Suprapubic skin (tissue), 4 donors: Measurements from ENCODE around the gene ZBTB17. TPM values are rescaled to one million over a fixed set of nuclear protein-coding genes. Genes with fewer than 3 reads are reported as not detected.

ENCODE experiments used
- DNase-seq, 2 donors: peaks; one replicate each; pipeline ENCODE4 v3.0.0-alpha.2; 2019; ENCODE audit warnings: low spot score in 2 of 2
- H3K27ac ChIP-seq: fragments of 200-600 bp; sonication (generic); one replicate; pipeline ENCODE4 v1.5.1; 2019
- H3K27me3 ChIP-seq: fragments of 200-600 bp; sonication (generic); one replicate; pipeline ENCODE4 v1.5.1; 2019
- H3K36me3 ChIP-seq: fragments of 200-600 bp; sonication (generic); one replicate; pipeline ENCODE4 v1.5.1; 2019
- H3K4me1 ChIP-seq: fragments of 200-600 bp; sonication (generic); one replicate; pipeline ENCODE4 v1.5.1; 2019
- H3K4me3 ChIP-seq: fragments of 200-600 bp; sonication (generic); one replicate; pipeline ENCODE4 v1.5.1; 2019; ENCODE audit warnings: mild to moderate bottlenecking
- H3K9me3 ChIP-seq: fragments of 200-600 bp; sonication (generic); one replicate; pipeline ENCODE4 v1.5.1; 2019
- EP300 ChIP-seq: sonication (generic); formaldehyde crosslinking; IDR thresholded peaks from one replicate; pipeline ENCODE4 v1.6.1; 2017; ENCODE audit warnings: antibody characterized with exemption
- POLR2A ChIP-seq, 2 donors: fragments of 450-650 bp; IDR thresholded peaks; one replicate each; pipeline ENCODE4 v1.6.1; 2017; ENCODE audit warnings: antibody characterized with exemption in 2 of 2, mild to moderate bottlenecking in 2 of 2, moderate library complexity in 2 of 2
- POLR2AphosphoS5 ChIP-seq, 3 donors: sonication (generic); formaldehyde crosslinking; IDR thresholded peaks; one replicate each; pipeline ENCODE4 v1.6.1; 2017; ENCODE audit warnings: antibody characterized with exemption in 3 of 3
- WGBS: methylation state at CpG from one replicate; pipeline ENCODE4 v1.1.5; 2018; 5-methylcytosine and 5-hydroxymethylcytosine counted together
- total RNA-seq, 4 donors: library from RNA; depleted of rRNA; stranded (reverse); fragments of >200 nt; gene quantifications; one replicate each; pipeline ENCODE4 v1.1.0, GENCODE V29; 2016
- TF ChIP-seq, protein P1 (sequence below), 2 donors: fragments of 200-600 bp in 1 of 2; fragments of 450-650 bp in 1 of 2; sonication (generic) in 1 of 2; IDR thresholded peaks; one replicate each; pipeline ENCODE4 v1.5.1; 2016 to 2019; ENCODE audit warnings: antibody characterized with exemption in 2 of 2, mild to moderate bottlenecking in 1 of 2, moderate library complexity in 1 of 2

Gene ZBTB17
- total RNA-seq, 4 donors from 2014 or later: 27.2 to 44.4 (median 34.1) TPM

DNA sequence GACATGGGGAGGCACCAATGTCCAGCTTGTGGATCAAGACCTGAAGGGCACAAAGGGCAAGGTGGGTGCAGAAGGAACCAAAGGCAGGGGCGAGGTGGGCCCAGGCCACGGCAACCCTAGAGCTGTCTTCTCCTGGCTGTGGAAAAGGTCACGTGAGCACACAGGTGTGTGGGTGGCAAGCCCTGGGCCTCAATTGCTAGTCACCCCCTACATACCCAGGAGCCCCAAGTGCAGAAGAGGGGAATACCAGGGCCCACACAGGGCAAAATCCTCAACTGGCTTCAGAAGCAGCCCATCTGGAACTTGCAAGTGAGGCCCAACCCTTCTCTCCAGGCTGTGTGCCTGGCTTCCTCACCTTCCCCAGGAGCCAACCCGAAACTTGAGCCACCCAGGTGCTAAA, 25.6 kb downstream of the ZBTB17 start:
- peaks cover 74% of the 10 kb centered on the region for H3K4me1 ChIP-seq
- TF ChIP-seq POLR2AphosphoS5 (IDR thresholded peaks at IDR 0.05): no peak
- TF ChIP-seq, protein P1, sequence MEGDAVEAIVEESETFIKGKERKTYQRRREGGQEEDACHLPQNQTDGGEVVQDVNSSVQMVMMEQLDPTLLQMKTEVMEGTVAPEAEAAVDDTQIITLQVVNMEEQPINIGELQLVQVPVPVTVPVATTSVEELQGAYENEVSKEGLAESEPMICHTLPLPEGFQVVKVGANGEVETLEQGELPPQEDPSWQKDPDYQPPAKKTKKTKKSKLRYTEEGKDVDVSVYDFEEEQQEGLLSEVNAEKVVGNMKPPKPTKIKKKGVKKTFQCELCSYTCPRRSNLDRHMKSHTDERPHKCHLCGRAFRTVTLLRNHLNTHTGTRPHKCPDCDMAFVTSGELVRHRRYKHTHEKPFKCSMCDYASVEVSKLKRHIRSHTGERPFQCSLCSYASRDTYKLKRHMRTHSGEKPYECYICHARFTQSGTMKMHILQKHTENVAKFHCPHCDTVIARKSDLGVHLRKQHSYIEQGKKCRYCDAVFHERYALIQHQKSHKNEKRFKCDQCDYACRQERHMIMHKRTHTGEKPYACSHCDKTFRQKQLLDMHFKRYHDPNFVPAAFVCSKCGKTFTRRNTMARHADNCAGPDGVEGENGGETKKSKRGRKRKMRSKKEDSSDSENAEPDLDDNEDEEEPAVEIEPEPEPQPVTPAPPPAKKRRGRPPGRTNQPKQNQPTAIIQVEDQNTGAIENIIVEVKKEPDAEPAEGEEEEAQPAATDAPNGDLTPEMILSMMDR (IDR thresholded peaks at IDR 0.05): no peak
- no peak for TF ChIP-seq POLR2A (IDR thresholded peaks at IDR 0.05)
- no peak for TF ChIP-seq EP300
- peak overlapping the region; percentile 30 for H3K4me3 ChIP-seq
- H3K9me3 ChIP-seq: no peaks in the 10 kb centered on the region
- WGBS: 30% methylated on average over 4 of the region's 4 CpGs
- H3K27me3 ChIP-seq: no peaks in the 10 kb centered on the region
- no peak for DNase-seq
- H3K36me3 ChIP-seq: peaks cover 29% of the 10 kb centered on the region
- H3K27ac ChIP-seq: peak overlapping the region; percentile 96

DNA sequence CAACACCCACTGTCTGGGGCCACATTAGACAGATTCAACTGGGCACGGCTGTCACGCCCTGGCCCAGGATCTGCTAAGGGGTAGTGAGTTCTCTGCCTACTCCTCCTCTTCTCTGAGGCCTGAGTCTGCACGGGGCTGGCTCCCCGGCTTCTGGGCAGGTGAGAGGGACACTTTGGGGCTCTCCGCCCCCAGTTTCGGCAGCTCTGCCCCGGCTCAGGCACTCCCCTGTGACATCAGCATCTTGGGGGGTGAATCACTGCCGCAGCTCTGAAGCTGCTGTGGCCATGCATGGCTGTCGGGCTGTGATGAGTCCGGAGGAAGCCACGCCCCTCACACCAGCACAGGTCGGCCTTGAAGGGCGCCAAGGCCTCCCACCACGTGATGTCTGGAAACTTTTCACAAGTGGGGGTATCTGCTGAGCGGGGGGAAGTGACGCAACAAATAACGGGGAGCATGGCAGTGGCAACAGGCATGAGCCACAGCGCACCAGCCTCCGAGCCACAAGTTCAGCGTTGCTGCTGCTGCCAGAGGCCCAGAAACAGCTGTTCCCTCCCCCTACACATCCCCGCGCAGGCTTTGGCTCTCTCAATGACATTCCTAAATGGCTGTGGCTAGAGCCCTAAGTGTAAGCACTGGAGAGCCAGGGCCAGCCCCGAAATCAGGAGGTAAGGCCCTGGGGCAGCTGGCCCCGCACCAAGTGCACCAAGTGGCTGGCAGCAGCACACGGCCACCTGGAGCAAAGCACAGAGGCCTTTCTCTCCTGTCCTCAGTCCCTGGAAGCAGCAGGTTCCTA, 26.3 kb downstream of the ZBTB17 start:
- H3K4me3 ChIP-seq: peak overlapping the region; percentile 30
- peaks cover 70% of the 10 kb centered on the region for H3K4me1 ChIP-seq
- WGBS: 19% methylated on average over 7 of the region's 25 CpGs
- TF ChIP-seq, protein P1 (IDR thresholded peaks at IDR 0.05): no peak
- TF ChIP-seq POLR2AphosphoS5 (IDR thresholded peaks at IDR 0.05) (peak in 2 of 3 donors; percentile 15 to 75), POLR2A (IDR thresholded peaks at IDR 0.05) (peak in 1 of 2 donors; percentile 6), EP300 (no peak)
- H3K27me3 ChIP-seq: no peaks in the 10 kb centered on the region
- no peaks in the 10 kb centered on the region for H3K9me3 ChIP-seq
- peak; percentile 94 to 95 for DNase-seq
- peaks cover 35% of the 10 kb centered on the region for H3K36me3 ChIP-seq
- H3K27ac ChIP-seq: peak overlapping the region; percentile 96

DNA sequence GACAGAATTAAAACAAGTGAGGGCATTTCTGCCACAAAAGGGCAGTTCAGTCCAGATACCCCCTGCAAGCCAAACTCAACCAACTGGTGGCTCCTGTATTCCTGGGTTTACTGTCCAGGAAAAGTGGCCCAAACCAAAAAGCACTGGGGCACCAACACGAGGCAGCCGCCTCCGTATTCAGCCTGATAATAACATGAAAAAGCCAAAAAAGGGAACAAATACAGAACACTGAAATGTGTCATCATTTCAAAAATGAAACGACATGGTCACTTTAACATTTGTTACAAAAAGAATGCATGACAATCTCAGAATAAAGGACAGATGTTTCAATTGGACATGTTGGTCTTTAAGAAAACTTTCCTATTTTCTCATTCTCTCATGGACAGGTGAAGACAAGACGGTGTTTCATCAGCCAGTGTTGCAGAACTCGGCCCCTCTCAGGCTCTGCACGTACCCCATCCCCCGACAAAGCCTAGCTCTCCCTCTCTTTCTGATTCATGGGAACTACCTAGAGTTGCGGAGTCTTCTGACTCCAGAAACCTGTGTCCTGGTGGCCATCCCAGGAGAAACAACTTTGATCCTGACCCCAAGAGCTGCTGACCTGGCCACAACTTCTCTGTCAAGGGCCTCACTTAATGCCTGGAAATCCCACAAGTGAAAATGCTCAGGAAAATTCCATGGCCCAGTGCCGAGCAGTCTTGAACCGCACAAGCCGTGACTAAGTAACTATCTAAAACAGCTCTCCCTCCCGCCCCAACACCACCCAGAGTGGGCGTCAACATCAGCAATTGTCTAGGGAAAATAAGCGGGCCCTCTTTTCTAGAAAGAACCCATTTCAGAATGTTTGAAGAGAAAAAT, 27.1 kb downstream of the ZBTB17 start:
- DNase-seq: peak in 1 of 2 donors; percentile 92
- peaks cover 62% of the 10 kb centered on the region for H3K4me1 ChIP-seq

DNA sequence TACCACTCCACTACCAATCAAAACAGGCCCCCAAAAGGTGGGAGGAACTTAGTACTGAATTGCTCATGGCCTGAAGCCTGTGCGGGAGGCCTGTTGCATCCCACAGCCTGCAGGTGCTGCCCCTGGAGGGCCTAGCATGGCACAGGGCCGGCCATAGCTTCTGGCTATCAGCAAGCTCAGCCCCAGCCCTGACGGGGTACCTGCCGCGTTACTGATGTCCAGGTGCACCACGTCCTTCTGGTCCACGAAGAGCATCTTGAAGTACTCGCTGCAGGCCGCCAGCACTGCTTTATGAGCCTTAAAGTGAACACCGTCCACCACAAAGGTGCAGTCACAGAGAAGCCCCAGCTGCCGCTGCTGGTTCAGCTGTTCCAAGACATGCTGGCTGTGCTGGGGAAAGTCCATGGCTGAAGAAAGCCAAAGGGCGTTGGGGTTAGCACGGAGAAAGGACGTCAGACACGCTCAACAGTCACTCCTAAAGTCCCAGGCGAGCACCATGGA, 27.8 kb downstream of the ZBTB17 start:
- Histone ChIP-seq H3K36me3 (peaks cover 50% of the 10 kb centered on the region), H3K4me3 (no peak overlapping the region), H3K27me3 (no peaks in the 10 kb centered on the region), H3K4me1 (peaks cover 56% of the 10 kb centered on the region), H3K9me3 (no peaks in the 10 kb centered on the region), H3K27ac (peak overlapping the region; percentile 96)
- 82% methylated on average over 6 of the region's 16 CpGs for WGBS
- TF ChIP-seq EP300: no peak
- no peak for TF ChIP-seq POLR2AphosphoS5 (IDR thresholded peaks at IDR 0.05)
- no peak for DNase-seq

More for the DNA sequence above, 27.1 kb downstream of the ZBTB17 start:
- 38% methylated on average over 15 of the region's 15 CpGs for WGBS
- Histone ChIP-seq H3K27ac (peak overlapping the region; percentile 96), H3K36me3 (peaks cover 43% of the 10 kb centered on the region), H3K9me3 (no peaks in the 10 kb centered on the region), H3K4me3 (peak overlapping the region; percentile 30), H3K27me3 (no peaks in the 10 kb centered on the region)
- TF ChIP-seq POLR2AphosphoS5 (IDR thresholded peaks at IDR 0.05) (no peak), EP300 (no peak)
- TF ChIP-seq, protein P1 (IDR thresholded peaks at IDR 0.05): no peak

DNA sequence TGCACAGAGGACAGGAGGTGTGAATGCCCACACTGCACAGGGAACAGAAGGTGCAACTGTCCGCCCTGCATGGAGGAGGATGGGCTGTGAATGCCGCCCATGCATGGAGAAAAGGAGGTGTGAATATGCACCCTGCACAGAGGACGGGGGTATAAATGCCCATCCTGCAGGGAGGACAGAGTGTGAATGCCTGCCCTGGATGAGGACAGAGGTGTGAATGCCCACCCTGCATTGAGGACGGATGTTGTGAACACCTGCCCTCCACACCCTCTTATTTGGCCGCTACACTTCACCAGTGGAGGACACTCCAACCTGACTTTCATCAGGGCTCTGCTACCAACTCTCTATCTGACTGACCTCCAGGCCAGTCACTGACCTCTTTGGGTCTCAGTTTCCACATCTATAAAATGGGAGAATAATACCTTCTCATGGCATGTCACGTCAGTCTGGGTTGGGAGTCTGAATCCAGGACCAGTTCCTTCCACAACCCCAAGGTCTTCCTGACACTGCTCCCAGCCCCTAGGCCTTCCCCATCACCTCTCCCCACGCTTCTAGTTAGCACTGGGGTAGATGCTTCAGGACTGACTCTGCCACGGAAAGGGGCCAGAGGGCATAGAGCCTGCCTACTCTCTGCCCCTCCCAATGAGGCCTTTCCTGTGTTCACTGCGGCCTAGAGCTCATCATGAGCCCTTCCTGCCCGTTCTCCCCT, 28.4 kb downstream of the ZBTB17 start:
- peaks cover 56% of the 10 kb centered on the region for H3K36me3 ChIP-seq
- H3K9me3 ChIP-seq: no peaks in the 10 kb centered on the region
- peak overlapping the region; percentile 96 for H3K27ac ChIP-seq
- no peak for DNase-seq
- no peak overlapping the region for H3K4me3 ChIP-seq
- peaks cover 49% of the 10 kb centered on the region for H3K4me1 ChIP-seq
- WGBS: 88% methylated on average over 10 of the region's 10 CpGs
- H3K27me3 ChIP-seq: no peaks in the 10 kb centered on the region
- TF ChIP-seq POLR2A (IDR thresholded peaks at IDR 0.05) (no peak), POLR2AphosphoS5 (IDR thresholded peaks at IDR 0.05) (no peak), EP300 (no peak)
- TF ChIP-seq, protein P1 (IDR thresholded peaks at IDR 0.05): no peak
